WTC11 (cell line): ENCODE measurements around the gene RCN2. TPM values are rescaled to one million over a fixed set of nuclear protein-coding genes. Genes with fewer than 3 reads are reported as not detected.
"Not testable (repeated sequence)": the region's sequence is repeated elsewhere in the genome, so short reads cannot be mapped to it uniquely, and the experiment has no call there.

Experiments used
- ATAC-seq: fragments of 200-7000 bp; cut with Tn5 transposase; 2 replicates; pipeline ENCODE4 v1.10.0; 2021; ENCODE audit warnings: mild to moderate bottlenecking, moderate library complexity
- CTCF ChIA-PET: fragments of 300-600 bp; sonication (Branson Sonifier 250); formaldehyde crosslinking; loops from one replicate; lab custom pipeline; 2021; ENCODE audit warnings: antibody characterized with exemption; lab: Charles Lee
- POLR2A ChIA-PET: fragments of 350-600 bp; sonication (Branson Sonifier 250); formaldehyde crosslinking; loops from one replicate; lab custom pipeline; 2021; ENCODE audit warnings: antibody characterized with exemption; lab: Charles Lee
- DNase-seq: peaks from one replicate; pipeline ENCODE4 v3.0.0; 2021; ENCODE audit warnings: low spot score
- H3K27ac Mint-ChIP-seq: 2 replicates; pipeline ENCODE4 v1.8.0; 2021; ENCODE audit warnings: mixed read lengths
- H3K27me3 Mint-ChIP-seq: 2 replicates; pipeline ENCODE4 v1.8.0; 2021; ENCODE audit warnings: low read depth, mild to moderate bottlenecking, moderate library complexity, mixed read lengths
- H3K36me3 Mint-ChIP-seq: 2 replicates; pipeline ENCODE4 v1.8.0; 2021; ENCODE audit warnings: mixed read lengths
- H3K4me1 Mint-ChIP-seq: 2 replicates; pipeline ENCODE4 v1.8.0; 2022; ENCODE audit warnings: mixed read lengths
- H3K4me3 Mint-ChIP-seq: 2 replicates; pipeline ENCODE4 v1.8.0; 2021; ENCODE audit warnings: mild to moderate bottlenecking, moderate library complexity, mixed read lengths
- H3K9me3 Mint-ChIP-seq: 2 replicates; pipeline ENCODE4 v1.8.0; 2021; ENCODE audit warnings: mixed read lengths
- CREB1 ChIP-seq: sonication (generic); formaldehyde crosslinking; IDR thresholded peaks from 2 replicates; pipeline ENCODE4 v1.8.0; 2023; ENCODE audit warnings: mild to moderate bottlenecking, missing genetic modification reagents
- FOXP4 ChIP-seq: sonication (generic); formaldehyde crosslinking; IDR thresholded peaks from 2 replicates; pipeline ENCODE4 v1.8.0; 2022; ENCODE audit warnings: mild to moderate bottlenecking, missing genetic modification reagents
- HMGA2 ChIP-seq: fragments of 250-450 bp; sonication (Bioruptor Pico); IDR thresholded peaks from 2 replicates; pipeline ENCODE4 v1.4.0; 2021; ENCODE audit warnings: mild to moderate bottlenecking, moderate library complexity
- JUN ChIP-seq: sonication (generic); formaldehyde crosslinking; IDR thresholded peaks from 2 replicates; pipeline ENCODE4 v1.8.0; 2023; ENCODE audit warnings: mild to moderate bottlenecking, missing genetic modification reagents
- NR2C2 ChIP-seq: sonication (generic); formaldehyde crosslinking; IDR thresholded peaks from 2 replicates; pipeline ENCODE4 v1.8.0; 2022; ENCODE audit warnings: mild to moderate bottlenecking, missing genetic modification reagents
- PRRX2 ChIP-seq: fragments of 250-450 bp; sonication (Bioruptor Pico); IDR thresholded peaks from 2 replicates; pipeline ENCODE4 v1.8.0; 2021; ENCODE audit warnings: mild to moderate bottlenecking
- TEAD1 ChIP-seq: sonication (generic); formaldehyde crosslinking; IDR thresholded peaks from 2 replicates; pipeline ENCODE4 v1.8.0; 2022; ENCODE audit warnings: mild to moderate bottlenecking, missing genetic modification reagents
- TP53 ChIP-seq: sonication (generic); formaldehyde crosslinking; IDR thresholded peaks from 2 replicates; pipeline ENCODE4 v1.8.1; 2023; ENCODE audit warnings: mild to moderate bottlenecking, missing genetic modification reagents
- ZMAT4 ChIP-seq: fragments of 250-450 bp; sonication (Bioruptor Pico); IDR thresholded peaks from 2 replicates; pipeline ENCODE4 v1.9.0; 2021; ENCODE audit warnings: mild to moderate bottlenecking
- ZNF232 ChIP-seq: sonication (generic); formaldehyde crosslinking; IDR thresholded peaks from 2 replicates; pipeline ENCODE4 v1.8.0; 2022; ENCODE audit warnings: mild to moderate bottlenecking, missing genetic modification reagents
- ZNF671 ChIP-seq: fragments of 250-450 bp; sonication (Bioruptor Pico); IDR thresholded peaks from 2 replicates; pipeline ENCODE4 v1.8.0; 2021; ENCODE audit warnings: mild to moderate bottlenecking
- total RNA-seq: library from RNA; stranded (reverse); gene quantifications from 3 replicates; pipeline ENCODE4 v1.2.3, GENCODE V29; 2021
- TF ChIP-seq, protein P1 (sequence below): sonication (generic); formaldehyde crosslinking; IDR thresholded peaks from 2 replicates; pipeline ENCODE4 v1.8.1; 2023; ENCODE audit warnings: mild to moderate bottlenecking, missing genetic modification reagents
- TF ChIP-seq, protein P2 (sequence below): fragments of 250-450 bp; sonication (Bioruptor Pico); IDR thresholded peaks from 2 replicates; pipeline ENCODE4 v1.9.0; 2021; ENCODE audit warnings: mild to moderate bottlenecking, borderline replicate concordance
- TF ChIP-seq, protein P3 (sequence below): sonication (generic); formaldehyde crosslinking; IDR thresholded peaks from 2 replicates; pipeline ENCODE4 v1.8.0; 2022; ENCODE audit warnings: mild to moderate bottlenecking, missing genetic modification reagents

The RCN2 gene
- total RNA-seq, 1 experiment from 2014 or later: 112 TPM

DNA sequence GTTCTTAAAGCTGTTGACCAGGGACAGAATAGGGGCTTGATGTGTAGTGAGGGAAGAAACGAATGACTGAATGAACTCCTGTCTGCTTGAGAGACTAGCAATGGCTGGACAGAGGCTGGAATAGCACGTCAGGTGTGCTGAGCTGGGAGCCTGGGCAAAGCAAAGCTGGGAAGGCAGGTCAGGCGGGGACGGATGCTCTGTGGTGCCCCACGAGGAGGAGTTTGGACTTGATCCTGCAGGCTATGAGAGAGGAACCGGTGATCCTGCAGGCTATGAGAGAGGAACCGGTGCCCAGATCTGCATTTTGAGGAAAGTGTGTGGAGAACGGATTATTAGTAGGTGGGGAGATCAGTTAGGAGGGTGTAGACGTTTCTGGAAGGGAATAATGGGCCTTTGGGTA lies 32.0 kb downstream of the RCN2 start:
- H3K27me3 Mint-ChIP-seq: no peaks in the 10 kb centered on the region
- TF ChIP-seq ZNF671 (CRISPR knock-in tag): no peak
- no peak for TF ChIP-seq ZNF232 (CRISPR knock-in tag)
- no peak overlapping the region for H3K27ac Mint-ChIP-seq
- ATAC-seq: peak; percentile 85
- H3K9me3 Mint-ChIP-seq: no peaks in the 10 kb centered on the region
- ChIA-PET POLR2A (no interaction called here), CTCF (interaction anchor here (1.0 to 3.0 kb wide), 3 partner anchors 10 to 231 kb away, joined by 3 to 23 read pairs (median 3); no protein-coding TSS in a partner anchor)
- no peak overlapping the region for H3K4me3 Mint-ChIP-seq
- H3K4me1 Mint-ChIP-seq: peaks cover 15% of the 10 kb centered on the region
- DNase-seq: peak; percentile 32
- H3K36me3 Mint-ChIP-seq: no peaks in the 10 kb centered on the region

GRCh38 chr15:76964157-76964556 lies 32.6 kb downstream of the RCN2 start:
- DNase-seq (no peak), ATAC-seq (no peak)
- POLR2A ChIA-PET: no interaction called here

GRCh38 chr15:76966051-76966450 lies 34.5 kb downstream of the RCN2 start:
- peaks cover 12% of the 10 kb centered on the region for H3K4me1 Mint-ChIP-seq
- H3K4me3 Mint-ChIP-seq, POLR2A ChIA-PET, H3K27ac Mint-ChIP-seq, H3K36me3 Mint-ChIP-seq, H3K27me3 Mint-ChIP-seq, ATAC-seq, CTCF ChIA-PET, DNase-seq, H3K9me3 Mint-ChIP-seq: not testable (repeated sequence)

More at GRCh38 chr15:76964157-76964556, 32.6 kb downstream of the RCN2 start:
- CTCF ChIA-PET: interaction anchor here (1.0 to 3.0 kb wide), 4 partner anchors 10 to 232 kb away, joined by 3 to 23 read pairs (median 3); no protein-coding TSS in a partner anchor
- Mint-ChIP-seq H3K4me3 (no peak overlapping the region), H3K4me1 (peaks cover 14% of the 10 kb centered on the region), H3K27me3 (no peaks in the 10 kb centered on the region), H3K27ac (no peak overlapping the region), H3K36me3 (no peaks in the 10 kb centered on the region), H3K9me3 (no peaks in the 10 kb centered on the region)
- TF ChIP-seq, protein P1, sequence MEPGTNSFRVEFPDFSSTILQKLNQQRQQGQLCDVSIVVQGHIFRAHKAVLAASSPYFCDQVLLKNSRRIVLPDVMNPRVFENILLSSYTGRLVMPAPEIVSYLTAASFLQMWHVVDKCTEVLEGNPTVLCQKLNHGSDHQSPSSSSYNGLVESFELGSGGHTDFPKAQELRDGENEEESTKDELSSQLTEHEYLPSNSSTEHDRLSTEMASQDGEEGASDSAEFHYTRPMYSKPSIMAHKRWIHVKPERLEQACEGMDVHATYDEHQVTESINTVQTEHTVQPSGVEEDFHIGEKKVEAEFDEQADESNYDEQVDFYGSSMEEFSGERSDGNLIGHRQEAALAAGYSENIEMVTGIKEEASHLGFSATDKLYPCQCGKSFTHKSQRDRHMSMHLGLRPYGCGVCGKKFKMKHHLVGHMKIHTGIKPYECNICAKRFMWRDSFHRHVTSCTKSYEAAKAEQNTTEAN (CRISPR knock-in tag): no peak
- TF ChIP-seq, protein P2, sequence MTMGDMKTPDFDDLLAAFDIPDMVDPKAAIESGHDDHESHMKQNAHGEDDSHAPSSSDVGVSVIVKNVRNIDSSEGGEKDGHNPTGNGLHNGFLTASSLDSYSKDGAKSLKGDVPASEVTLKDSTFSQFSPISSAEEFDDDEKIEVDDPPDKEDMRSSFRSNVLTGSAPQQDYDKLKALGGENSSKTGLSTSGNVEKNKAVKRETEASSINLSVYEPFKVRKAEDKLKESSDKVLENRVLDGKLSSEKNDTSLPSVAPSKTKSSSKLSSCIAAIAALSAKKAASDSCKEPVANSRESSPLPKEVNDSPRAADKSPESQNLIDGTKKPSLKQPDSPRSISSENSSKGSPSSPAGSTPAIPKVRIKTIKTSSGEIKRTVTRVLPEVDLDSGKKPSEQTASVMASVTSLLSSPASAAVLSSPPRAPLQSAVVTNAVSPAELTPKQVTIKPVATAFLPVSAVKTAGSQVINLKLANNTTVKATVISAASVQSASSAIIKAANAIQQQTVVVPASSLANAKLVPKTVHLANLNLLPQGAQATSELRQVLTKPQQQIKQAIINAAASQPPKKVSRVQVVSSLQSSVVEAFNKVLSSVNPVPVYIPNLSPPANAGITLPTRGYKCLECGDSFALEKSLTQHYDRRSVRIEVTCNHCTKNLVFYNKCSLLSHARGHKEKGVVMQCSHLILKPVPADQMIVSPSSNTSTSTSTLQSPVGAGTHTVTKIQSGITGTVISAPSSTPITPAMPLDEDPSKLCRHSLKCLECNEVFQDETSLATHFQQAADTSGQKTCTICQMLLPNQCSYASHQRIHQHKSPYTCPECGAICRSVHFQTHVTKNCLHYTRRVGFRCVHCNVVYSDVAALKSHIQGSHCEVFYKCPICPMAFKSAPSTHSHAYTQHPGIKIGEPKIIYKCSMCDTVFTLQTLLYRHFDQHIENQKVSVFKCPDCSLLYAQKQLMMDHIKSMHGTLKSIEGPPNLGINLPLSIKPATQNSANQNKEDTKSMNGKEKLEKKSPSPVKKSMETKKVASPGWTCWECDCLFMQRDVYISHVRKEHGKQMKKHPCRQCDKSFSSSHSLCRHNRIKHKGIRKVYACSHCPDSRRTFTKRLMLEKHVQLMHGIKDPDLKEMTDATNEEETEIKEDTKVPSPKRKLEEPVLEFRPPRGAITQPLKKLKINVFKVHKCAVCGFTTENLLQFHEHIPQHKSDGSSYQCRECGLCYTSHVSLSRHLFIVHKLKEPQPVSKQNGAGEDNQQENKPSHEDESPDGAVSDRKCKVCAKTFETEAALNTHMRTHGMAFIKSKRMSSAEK (CRISPR knock-in tag): no peak
- TF ChIP-seq TP53 (CRISPR knock-in tag) (no peak), JUN (CRISPR knock-in tag) (no peak), FOXP4 (CRISPR knock-in tag) (no peak)

GRCh38 chr15:76967067-76967466 lies 35.5 kb downstream of the RCN2 start:
- ChIA-PET POLR2A (interaction anchor here (0.6 kb wide), 1 partner anchor 58 kb away, joined by 3 read pairs; no protein-coding TSS in a partner anchor), CTCF (no interaction called here)
- no peaks in the 10 kb centered on the region for H3K27me3 Mint-ChIP-seq
- no peaks in the 10 kb centered on the region for H3K36me3 Mint-ChIP-seq
- ATAC-seq (no peak), DNase-seq (no peak)
- H3K27ac Mint-ChIP-seq: no peak overlapping the region
- H3K4me3 Mint-ChIP-seq: no peak overlapping the region
- peaks cover 7% of the 10 kb centered on the region; the same call in 1 of the 2 replicates for H3K4me1 Mint-ChIP-seq
- no peaks in the 10 kb centered on the region for H3K9me3 Mint-ChIP-seq
- TF ChIP-seq TEAD1: no peak
- no peak for TF ChIP-seq NR2C2 (CRISPR knock-in tag)
- no peak for TF ChIP-seq ZMAT4 (CRISPR knock-in tag)
- TF ChIP-seq PRRX2: no peak
- TF ChIP-seq CREB1 (CRISPR knock-in tag): no peak
- no peak for TF ChIP-seq HMGA2 (CRISPR knock-in tag)
- TF ChIP-seq, protein P3, sequence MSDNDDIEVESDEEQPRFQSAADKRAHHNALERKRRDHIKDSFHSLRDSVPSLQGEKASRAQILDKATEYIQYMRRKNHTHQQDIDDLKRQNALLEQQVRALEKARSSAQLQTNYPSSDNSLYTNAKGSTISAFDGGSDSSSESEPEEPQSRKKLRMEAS (CRISPR knock-in tag): no peak
